Measurements from ENCODE around the gene ARF1.

ARF1 gene

DNA sequence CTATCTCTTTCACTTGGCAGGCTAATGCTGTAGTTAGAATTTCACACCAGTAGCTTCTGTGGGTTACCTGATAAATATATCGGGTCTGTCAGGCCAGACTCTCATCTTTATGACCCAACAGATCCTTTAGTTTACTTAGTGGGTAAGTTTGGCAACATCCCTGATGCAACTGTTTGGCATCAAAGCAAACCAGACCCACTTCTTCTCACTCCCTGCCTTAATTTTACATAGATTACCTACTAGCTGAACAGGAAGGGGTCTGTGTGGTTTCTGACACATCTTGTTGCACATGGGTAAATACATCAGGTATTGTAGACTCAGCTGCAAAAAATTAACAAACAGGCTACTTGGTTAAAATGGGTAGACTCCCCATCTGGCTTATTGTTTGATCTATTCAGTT lies 54.4 kb downstream of the ARF1 start:
- no peak overlapping the region for H3K27ac Mint-ChIP-seq
- no peak overlapping the region for H3K4me3 Mint-ChIP-seq
- H3K27me3 Mint-ChIP-seq (ENCODE audit: low read depth) = peaks cover 39% of the 10 kb centered on the region
- TF ChIP-seq CTCF (IDR thresholded peaks at IDR 0.05; ENCODE audit: unreplicated experiment in 3 of 3) = no peak
- H3K36me3 Mint-ChIP-seq (ENCODE audit: low read depth) = no peaks in the 10 kb centered on the region
- peaks cover 8% of the 10 kb centered on the region for H3K4me1 Mint-ChIP-seq
- H3K9me3 Mint-ChIP-seq = no peaks in the 10 kb centered on the region

DNA sequence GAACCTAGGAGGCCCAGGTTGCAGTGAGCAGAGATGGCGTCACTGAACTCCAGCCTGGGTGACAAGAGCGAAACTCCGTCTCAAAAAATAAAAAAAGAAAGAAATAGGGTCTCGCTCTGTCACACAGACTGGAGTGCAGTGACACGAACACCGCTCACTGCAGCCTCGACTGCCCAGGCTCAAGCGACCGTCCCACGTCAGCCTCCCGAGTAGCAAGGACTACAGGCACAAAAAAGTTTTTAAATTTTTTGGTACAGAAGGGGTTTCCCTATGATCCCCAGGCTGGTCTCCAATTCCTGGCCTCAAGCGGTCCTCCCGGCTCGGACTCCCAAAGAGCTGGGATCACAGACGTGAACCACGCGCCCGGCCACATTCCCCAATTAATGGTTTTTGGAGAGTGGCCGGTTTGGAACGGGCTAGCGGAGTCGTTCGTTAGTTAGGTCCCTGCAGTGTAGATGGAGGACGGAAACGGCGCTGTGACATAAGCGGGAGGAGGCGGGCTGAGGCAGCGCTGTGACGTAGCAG lies 57.0 kb downstream of the ARF1 start:
- no peak for TF ChIP-seq CTCF (IDR thresholded peaks at IDR 0.05; ENCODE audit: unreplicated experiment in 3 of 3)
- Mint-ChIP-seq H3K4me3 (peak overlapping the region; percentile 89 to 94 (median 91)), H3K27ac (peak overlapping the region; percentile 82 to 93 (median 93)), H3K36me3 (ENCODE audit: low read depth) (no peaks in the 10 kb centered on the region), H3K9me3 (no peaks in the 10 kb centered on the region), H3K4me1 (peaks cover 24% of the 10 kb centered on the region), H3K27me3 (ENCODE audit: low read depth) (peaks cover 31% of the 10 kb centered on the region)

DNA sequence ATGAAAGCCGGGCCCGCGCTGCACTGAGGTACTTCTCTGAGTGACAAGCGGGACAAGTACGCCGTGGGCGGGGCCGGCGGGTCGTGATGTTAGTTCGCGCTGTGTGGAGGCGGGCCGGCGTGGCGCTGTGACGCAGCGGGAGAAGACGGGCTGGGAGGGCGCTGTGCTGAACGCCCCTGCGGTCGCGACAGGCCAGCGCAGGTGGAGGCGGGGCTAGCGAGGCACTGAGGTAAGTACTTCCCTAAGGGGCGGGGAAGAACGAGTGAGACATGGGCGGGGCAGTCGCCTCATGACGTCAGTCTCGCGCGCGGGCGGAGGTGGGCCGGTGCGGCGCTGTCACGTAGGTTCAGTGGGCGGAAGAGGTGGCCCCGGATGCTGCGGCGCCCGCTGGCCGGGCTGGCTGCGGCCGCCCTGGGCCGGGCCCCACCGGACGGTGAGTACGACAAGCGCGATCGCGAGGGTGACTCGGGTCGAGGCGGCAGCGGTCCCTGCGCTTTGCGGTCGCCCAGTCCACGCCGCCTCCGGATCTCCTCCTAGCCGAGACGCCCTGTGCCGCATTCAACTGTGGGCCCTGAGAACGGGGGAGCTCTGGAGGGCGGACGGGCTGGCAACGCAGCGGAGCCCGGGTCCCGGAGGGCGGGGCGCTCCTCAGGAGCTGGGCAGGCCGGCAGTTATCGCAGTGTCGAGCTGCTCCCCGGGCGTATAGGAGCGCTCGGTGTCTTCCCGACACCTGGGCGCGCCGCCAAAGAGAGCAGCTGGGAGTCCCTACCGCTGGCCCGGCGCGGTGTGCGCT lies 57.6 kb downstream of the ARF1 start, which contains the start of gene GUK1:
Gene GUK1, plus strand, starts transcription at position 349 of the 793 bp plus-strand sequence. Its CDS starts 24 bp downstream, at position 373.
- peak in 2 of 3 experiments; percentile 40 for TF ChIP-seq CTCF (IDR thresholded peaks at IDR 0.05; ENCODE audit: unreplicated experiment in 3 of 3)
- Mint-ChIP-seq H3K27ac (peak within 1 kb of the TSS; percentile 82 to 93 (median 93)), H3K36me3 (ENCODE audit: low read depth) (no peaks in the 10 kb centered on the region), H3K27me3 (ENCODE audit: low read depth) (peaks cover 24% of the 10 kb centered on the region), H3K9me3 (no peaks in the 10 kb centered on the region), H3K4me3 (peak within 1 kb of the TSS; percentile 89 to 94 (median 91)), H3K4me1 (peaks cover 24% of the 10 kb centered on the region)

GRCh38 chr1:228140724-228141225 lies 58.3 kb downstream of the ARF1 start:
- Mint-ChIP-seq H3K27me3 (ENCODE audit: low read depth) (peaks cover 18% of the 10 kb centered on the region), H3K4me3 (peak overlapping the region; percentile 89 to 94 (median 91)), H3K4me1 (peaks cover 24% of the 10 kb centered on the region), H3K27ac (peak overlapping the region; percentile 38 to 65 (median 55)), H3K36me3 (ENCODE audit: low read depth) (no peaks in the 10 kb centered on the region), H3K9me3 (no peaks in the 10 kb centered on the region)
- TF ChIP-seq CTCF (IDR thresholded peaks at IDR 0.05; ENCODE audit: unreplicated experiment in 3 of 3) = no peak

- TF ChIP-seq CTCF (IDR thresholded peaks at IDR 0.05; ENCODE audit: unreplicated experiment in 3 of 3) = no peak
- no peaks in the 10 kb centered on the region for H3K9me3 Mint-ChIP-seq
These were observed 58.9 kb downstream of the ARF1 start for GRCh38 chr1:228141226-228142044.

More at GRCh38 chr1:228141226-228142044, 58.9 kb downstream of the ARF1 start:
- peak overlapping the region; percentile 89 to 94 (median 91) for H3K4me3 Mint-ChIP-seq
- H3K27ac Mint-ChIP-seq = peak overlapping the region; percentile 38 to 65 (median 55)
- H3K36me3 Mint-ChIP-seq (ENCODE audit: low read depth) = no peaks in the 10 kb centered on the region
- peaks cover 24% of the 10 kb centered on the region for H3K4me1 Mint-ChIP-seq
- H3K27me3 Mint-ChIP-seq (ENCODE audit: low read depth) = peaks cover 11% of the 10 kb centered on the region

Data from nephron (organoid).